Measurements from ENCODE around the gene NTN1.

DNA sequence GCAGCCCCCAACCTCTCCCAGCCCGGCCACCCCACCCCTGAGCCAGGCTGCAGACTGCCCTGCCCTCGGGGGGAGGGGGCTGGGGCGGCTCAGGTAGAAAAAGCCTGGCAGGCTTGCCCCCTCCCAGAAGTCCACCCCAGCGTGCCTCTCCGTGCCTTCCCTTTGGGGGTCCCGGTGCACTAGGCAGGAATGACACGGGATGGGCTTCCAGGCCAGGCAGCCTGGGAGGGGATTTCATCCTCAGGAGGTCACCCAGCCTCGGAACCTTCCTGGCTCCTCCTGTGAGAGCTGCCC is 185.0 kb downstream of the NTN1 start:
- TF ChIP-seq, protein P1, sequence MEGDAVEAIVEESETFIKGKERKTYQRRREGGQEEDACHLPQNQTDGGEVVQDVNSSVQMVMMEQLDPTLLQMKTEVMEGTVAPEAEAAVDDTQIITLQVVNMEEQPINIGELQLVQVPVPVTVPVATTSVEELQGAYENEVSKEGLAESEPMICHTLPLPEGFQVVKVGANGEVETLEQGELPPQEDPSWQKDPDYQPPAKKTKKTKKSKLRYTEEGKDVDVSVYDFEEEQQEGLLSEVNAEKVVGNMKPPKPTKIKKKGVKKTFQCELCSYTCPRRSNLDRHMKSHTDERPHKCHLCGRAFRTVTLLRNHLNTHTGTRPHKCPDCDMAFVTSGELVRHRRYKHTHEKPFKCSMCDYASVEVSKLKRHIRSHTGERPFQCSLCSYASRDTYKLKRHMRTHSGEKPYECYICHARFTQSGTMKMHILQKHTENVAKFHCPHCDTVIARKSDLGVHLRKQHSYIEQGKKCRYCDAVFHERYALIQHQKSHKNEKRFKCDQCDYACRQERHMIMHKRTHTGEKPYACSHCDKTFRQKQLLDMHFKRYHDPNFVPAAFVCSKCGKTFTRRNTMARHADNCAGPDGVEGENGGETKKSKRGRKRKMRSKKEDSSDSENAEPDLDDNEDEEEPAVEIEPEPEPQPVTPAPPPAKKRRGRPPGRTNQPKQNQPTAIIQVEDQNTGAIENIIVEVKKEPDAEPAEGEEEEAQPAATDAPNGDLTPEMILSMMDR (IDR thresholded peaks at IDR 0.05): no peak
- no peak for TF ChIP-seq POLR2A (IDR thresholded peaks at IDR 0.05)

Data from testis (tissue), 2 donors.